Measurements from ENCODE around the gene EIF3D.

DNA sequence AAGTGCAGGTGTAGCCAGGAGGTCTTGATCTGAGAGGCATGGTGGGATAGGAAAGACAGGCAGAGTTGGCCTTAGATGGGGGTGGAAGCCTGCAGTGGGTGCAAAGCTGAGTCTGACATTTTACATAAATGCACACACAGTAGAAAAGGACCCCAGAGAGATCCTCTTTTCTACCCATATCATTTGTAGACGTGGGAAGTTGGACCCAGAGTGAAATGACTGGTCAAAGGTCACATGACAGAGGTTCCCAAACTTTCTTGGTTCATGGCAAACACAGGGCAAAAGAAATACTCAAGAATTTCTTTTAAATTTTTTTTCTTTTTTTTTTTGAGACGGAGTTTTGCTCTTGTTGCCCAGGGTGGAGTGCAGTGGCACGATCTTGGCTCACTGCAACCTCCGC lies 16.0 kb downstream of the EIF3D start:
- TF ChIP-seq, protein P1, sequence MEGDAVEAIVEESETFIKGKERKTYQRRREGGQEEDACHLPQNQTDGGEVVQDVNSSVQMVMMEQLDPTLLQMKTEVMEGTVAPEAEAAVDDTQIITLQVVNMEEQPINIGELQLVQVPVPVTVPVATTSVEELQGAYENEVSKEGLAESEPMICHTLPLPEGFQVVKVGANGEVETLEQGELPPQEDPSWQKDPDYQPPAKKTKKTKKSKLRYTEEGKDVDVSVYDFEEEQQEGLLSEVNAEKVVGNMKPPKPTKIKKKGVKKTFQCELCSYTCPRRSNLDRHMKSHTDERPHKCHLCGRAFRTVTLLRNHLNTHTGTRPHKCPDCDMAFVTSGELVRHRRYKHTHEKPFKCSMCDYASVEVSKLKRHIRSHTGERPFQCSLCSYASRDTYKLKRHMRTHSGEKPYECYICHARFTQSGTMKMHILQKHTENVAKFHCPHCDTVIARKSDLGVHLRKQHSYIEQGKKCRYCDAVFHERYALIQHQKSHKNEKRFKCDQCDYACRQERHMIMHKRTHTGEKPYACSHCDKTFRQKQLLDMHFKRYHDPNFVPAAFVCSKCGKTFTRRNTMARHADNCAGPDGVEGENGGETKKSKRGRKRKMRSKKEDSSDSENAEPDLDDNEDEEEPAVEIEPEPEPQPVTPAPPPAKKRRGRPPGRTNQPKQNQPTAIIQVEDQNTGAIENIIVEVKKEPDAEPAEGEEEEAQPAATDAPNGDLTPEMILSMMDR (IDR thresholded peaks at IDR 0.05): no peak
- TF ChIP-seq POLR2A (IDR thresholded peaks at IDR 0.05): no peak
